ENCODE results near the gene ANKLE1.

GRCh38 chr19:17331045-17331558 is 49.4 kb downstream of the ANKLE1 start:
- TF ChIP-seq CTCF (optimal IDR thresholded peaks at IDR 0.05 in 1 of 3, IDR thresholded peaks at IDR 0.05 in 1 of 3, conservative IDR thresholded peaks at IDR 0.05 in 1 of 3; ENCODE audit: extremely low read depth in 1 of 3, insufficient read depth in 2 of 3, low read length in 3 of 3), result no peak
- TF ChIP-seq EZH2 (IDR thresholded peaks at IDR 0.05; ENCODE audit: low read length), result no peak
